Ovary (tissue), 9 donors: ENCODE measurements around the gene BACH1. TPM values are rescaled to one million over a fixed set of nuclear protein-coding genes. Genes with fewer than 3 reads are reported as not detected.

ENCODE experiments used
- DNase-seq, 5 donors: peaks; one replicate each; pipeline ENCODE4 v3.0.0-alpha.2; 2019 to 2020
- H3K27ac ChIP-seq, 2 donors: fragments of 200-600 bp; one replicate each; pipeline versions ENCODE4 v1.5.1 to v1.8.0; 2019 to 2022
- H3K27me3 ChIP-seq: fragments of 200-600 bp; one replicate; pipeline ENCODE4 v1.8.0; 2022
- H3K36me3 ChIP-seq: fragments of 200-600 bp; sonication (generic); one replicate; pipeline ENCODE4 v1.5.1; 2019
- H3K4me1 ChIP-seq: one replicate; pipeline ENCODE4 v1.8.1; 2013; ENCODE audit warnings: mild to moderate bottlenecking, moderate library complexity; ENCODE audit not compliant: insufficient read depth
- H3K4me3 ChIP-seq: fragments of 200-600 bp; sonication (generic); one replicate; pipeline ENCODE4 v1.5.1; 2017
- H3K9me3 ChIP-seq, 2 donors: fragments of 200-600 bp in 1 of 2; sonication (generic) in 1 of 2; one replicate each; pipeline versions ENCODE4 v1.5.1 to v1.8.1; 2013 to 2019; ENCODE audit warnings: mild to moderate bottlenecking in 1 of 2, moderate library complexity in 1 of 2
- CTCF ChIP-seq, 3 donors: fragments of 450-650 bp in 2 of 3; fragments of 200-600 bp in 1 of 3; IDR thresholded peaks; one replicate each; pipeline versions ENCODE4 v1.5.1 to v1.8.0; 2016 to 2022; ENCODE audit warnings: antibody characterized with exemption in 3 of 3, mild to moderate bottlenecking in 1 of 3
- EP300 ChIP-seq: sonication (generic); formaldehyde crosslinking; IDR thresholded peaks from one replicate; pipeline ENCODE4 v1.6.1; 2017; ENCODE audit warnings: antibody characterized with exemption
- POLR2A ChIP-seq: fragments of 450-650 bp; IDR thresholded peaks from one replicate; pipeline ENCODE4 v1.6.1; 2017; ENCODE audit warnings: antibody characterized with exemption, mild to moderate bottlenecking, moderate library complexity
- WGBS, 3 donors: extraction: QIAGEN DNeasy Blood & Tissue Kit in 1 of 3; methylation state at CpG; one replicate each; pipeline versions ENCODE4 v1.1.5 to v1.1.7; 2013 to 2017; 5-methylcytosine and 5-hydroxymethylcytosine counted together
- intact Hi-C, 4 donors: fragments of 100-400 bp; cut with DNase I; formaldehyde crosslinking; loops; one replicate each; pipeline versions ENCODE4 v1.11.0 to v1.15.1; 2022 to 2023
- polyA plus RNA-seq, 2 donors: library from polyadenylated mRNA; stranded (reverse); fragments of 200-250 nt in 1 of 2; fragments of 350-450 nt in 1 of 2; fragmentation: Illumina TruSeq in 1 of 2; extraction: RNeasy Lipid Tissue Mini Kit (QIAGEN cat#74804) in 1 of 2; gene quantifications; one replicate each; pipeline ENCODE4 v1.2.3, GENCODE V29; 2013 to 2014
- total RNA-seq, 7 donors: library from RNA; depleted of rRNA in 2 of 7; stranded (reverse); fragments of >200 nt in 2 of 7; fragmentation: NEBNext Ultra II Directional in 3 of 7; extraction: Animal tissue kit (Norgen Biotek cat#: 25700) in 3 of 7; gene quantifications; one replicate each; pipeline versions ENCODE4 v1.1.0 to v1.2.4, GENCODE V29; 2016 to 2023
- donor health status: DM: no; HTN: no; CAD: no; lungs with moderate emphysema.
- donor health status: DM: no; HTN: no; CAD: no.
- donor health status: Bipolar disorder and iron deficiency.
- donor health status: DM: yes; HTN: yes; CAD: no.
- donor health status: DM: no; HTN: no; CAD: no.
- donor health status: DM: yes; HTN: yes; CAD: no.

BACH1 gene
- total and polyA plus RNA-seq, 9 donors, result 11.4 to 77.0 (median 52.3) TPM

- WGBS, 3 donors, result 59 to 67% (median 63%) methylated on average over 3 of the region's 3 CpGs
- no peak for TF ChIP-seq POLR2A
- H3K4me1 ChIP-seq, result peaks cover 7% of the 10 kb centered on the region
- H3K4me3 ChIP-seq, result no peak overlapping the region
- no peak for DNase-seq
- no peaks in the 10 kb centered on the region for H3K36me3 ChIP-seq
- no peak overlapping the region for H3K27ac ChIP-seq
- H3K27me3 ChIP-seq, result no peaks in the 10 kb centered on the region
- intact Hi-C loops, result no loop called here
- H3K9me3 ChIP-seq, result no peaks in the 10 kb centered on the region
Measured at GRCh38 chr21:29307718-29308455, 9.2 kb downstream of the BACH1 start.

GRCh38 chr21:29308456-29308783, 9.7 kb downstream of the BACH1 start:
- DNase-seq, result no peak
- Histone ChIP-seq H3K4me1 (peaks cover 7% of the 10 kb centered on the region), H3K36me3 (no peaks in the 10 kb centered on the region), H3K27me3 (no peaks in the 10 kb centered on the region), H3K27ac (no peak overlapping the region), H3K9me3 (no peaks in the 10 kb centered on the region), H3K4me3 (no peak overlapping the region)
- TF ChIP-seq POLR2A (no peak), EP300 (no peak), CTCF (IDR thresholded peaks at IDR 0.05) (no peak)
- 84 to 90% (median 85%) methylated on average over 2 of the region's 2 CpGs for WGBS, 3 donors
- intact Hi-C loops, result no loop called here

- 88 to 98% (median 95%) methylated on average over 2 of the region's 2 CpGs for WGBS, 3 donors
- TF ChIP-seq EP300, result no peak
- TF ChIP-seq POLR2A, result no peak
- TF ChIP-seq CTCF (IDR thresholded peaks at IDR 0.05), result no peak
- H3K36me3 ChIP-seq, result no peaks in the 10 kb centered on the region
- H3K4me3 ChIP-seq, result no peak overlapping the region
- H3K4me1 ChIP-seq, result peaks cover 7% of the 10 kb centered on the region
- DNase-seq, result no peak
- no peaks in the 10 kb centered on the region for H3K9me3 ChIP-seq
- H3K27me3 ChIP-seq, result no peaks in the 10 kb centered on the region
- intact Hi-C loops, result no loop called here
- H3K27ac ChIP-seq, result no peak overlapping the region
Measured at GRCh38 chr21:29309703-29310102, 11.0 kb downstream of the BACH1 start.

- H3K4me3 ChIP-seq, result no peak overlapping the region
- H3K36me3 ChIP-seq, result no peaks in the 10 kb centered on the region
- H3K27me3 ChIP-seq, result no peaks in the 10 kb centered on the region
- no peaks in the 10 kb centered on the region for H3K9me3 ChIP-seq
- peaks cover 4% of the 10 kb centered on the region for H3K4me1 ChIP-seq
- DNase-seq, result no peak
- TF ChIP-seq CTCF (IDR thresholded peaks at IDR 0.05) (no peak), POLR2A (no peak), EP300 (no peak)
- intact Hi-C loops, result no loop called here
- WGBS, 3 donors, result 94 to 96% (median 95%) methylated on average over 2 of the region's 2 CpGs
- no peak overlapping the region for H3K27ac ChIP-seq
Measured at GRCh38 chr21:29311802-29312201, 13.1 kb downstream of the BACH1 start.

GRCh38 chr21:29312981-29313380, 14.3 kb downstream of the BACH1 start:
- Histone ChIP-seq H3K27me3 (no peaks in the 10 kb centered on the region), H3K36me3 (no peaks in the 10 kb centered on the region), H3K27ac (no peak overlapping the region), H3K4me3 (no peak overlapping the region), H3K9me3 (no peaks in the 10 kb centered on the region), H3K4me1 (peaks cover 5% of the 10 kb centered on the region)
- 82 to 88% (median 85%) methylated on average over 7 of the region's 7 CpGs for WGBS, 3 donors
- TF ChIP-seq EP300 (no peak), CTCF (IDR thresholded peaks at IDR 0.05) (no peak), POLR2A (no peak)
- intact Hi-C loops, result no loop called here
- no peak for DNase-seq
